CD4-positive, CD25-positive, alpha-beta regulatory T cell (primary cell): ENCODE data around the gene HOXA10. TPM values are rescaled to one million over a fixed set of nuclear protein-coding genes. Genes with fewer than 3 reads are reported as not detected.

Experiments used
- ATAC-seq, 2 donors: fragments of 150-1000 bp; cut with Tn5 transposase; one replicate each; pipeline ENCODE4 v1.10.0; 2021; ENCODE audit warnings: low read depth in 2 of 2, moderate number of reproducible peaks in 2 of 2, moderate library complexity in 1 of 2
- DNase-seq, 3 donors: peaks; one replicate each; pipeline versions ENCODE4 v3.0.0 to v3.0.0-alpha.2; 2012 to 2022; ENCODE audit warnings: mixed read lengths in 1 of 3
- H3K27ac ChIP-seq: one replicate; pipeline ENCODE4 v1.7.0; 2013; ENCODE audit warnings: mild to moderate bottlenecking, low read length; ENCODE audit not compliant: insufficient read depth, poor library complexity, severe bottlenecking
- H3K27me3 ChIP-seq: one replicate; pipeline ENCODE4 v1.7.0; 2013; ENCODE audit warnings: low read length; ENCODE audit not compliant: control insufficient read depth, insufficient read depth
- H3K36me3 ChIP-seq: one replicate; pipeline ENCODE4 v1.7.0; 2013; ENCODE audit warnings: mild to moderate bottlenecking, low read length, moderate library complexity; ENCODE audit not compliant: control insufficient read depth, insufficient read depth
- H3K4me1 ChIP-seq: 2 replicates; pipeline ENCODE4 v1.7.0; 2013; ENCODE audit warnings: mild to moderate bottlenecking, low read length; ENCODE audit not compliant: insufficient read depth, control insufficient read depth, poor library complexity, severe bottlenecking
- H3K4me3 ChIP-seq: one replicate; pipeline ENCODE4 v1.7.0; 2013; ENCODE audit warnings: low read depth, mild to moderate bottlenecking, low read length, moderate library complexity
- H3K9me3 ChIP-seq, 2 experiments: 1 replicate in 1 of 2; 2 replicates in 1 of 2; pipeline ENCODE4 v1.7.0; 2013; ENCODE audit warnings: low read length in 2 of 2, mild to moderate bottlenecking in 1 of 2, moderate library complexity in 1 of 2; ENCODE audit not compliant: control insufficient read depth in 2 of 2
- H3K27ac Mint-ChIP-seq, 3 donors: one replicate each; pipeline ENCODE4 v1.8.0; 2020 to 2022; ENCODE audit warnings: mild to moderate bottlenecking in 3 of 3, mixed read lengths in 3 of 3, moderate library complexity in 2 of 3
- H3K27me3 Mint-ChIP-seq: one replicate; pipeline ENCODE4 v1.8.0; 2022; ENCODE audit warnings: mild to moderate bottlenecking, mixed read lengths
- H3K36me3 Mint-ChIP-seq: one replicate; pipeline ENCODE4 v1.8.0; 2020; ENCODE audit warnings: mixed read lengths
- H3K4me1 Mint-ChIP-seq, 4 donors: one replicate each; pipeline ENCODE4 v1.8.0; 2020 to 2022; ENCODE audit warnings: mixed read lengths in 4 of 4, mild to moderate bottlenecking in 1 of 4
- H3K4me3 Mint-ChIP-seq, 4 donors: one replicate each; pipeline ENCODE4 v1.8.0; 2020 to 2022; ENCODE audit warnings: mild to moderate bottlenecking in 4 of 4, mixed read lengths in 4 of 4, moderate library complexity in 3 of 4
- H3K9me3 Mint-ChIP-seq, 7 donors: one replicate each; pipeline ENCODE4 v1.8.0; 2020 to 2022; ENCODE audit warnings: mixed read lengths in 7 of 7, mild to moderate bottlenecking in 3 of 7, moderate library complexity in 2 of 7
- polyA plus RNA-seq, 4 donors: library from polyadenylated mRNA; unstranded; fragments of 300-500 nt; fragmentation: Illumina TruSeq; gene quantifications; one replicate each; pipeline ENCODE4 v1.2.3, GENCODE V29; 2021
- total RNA-seq: library from RNA; stranded (reverse); gene quantifications from one replicate; pipeline ENCODE4 v1.2.3, GENCODE V29; 2022

Gene HOXA10
- total and polyA plus RNA-seq, 5 donors from 2014 or later: 0.35 TPM; not detected in 4

GRCh38 chr7:27191833-27192545, 17.9 kb upstream of the HOXA10 start:
- Mint-ChIP-seq H3K27ac (no peak overlapping the region), H3K4me1 (peaks cover 9 to 56% (median 21%) of the 10 kb centered on the region in 4 donors), H3K9me3 (peaks cover 0 to 6% (median 0%) of the 10 kb centered on the region in 7 donors), H3K27me3 (peaks cover 95% of the 10 kb centered on the region), H3K36me3 (no peaks in the 10 kb centered on the region), H3K4me3 (peak overlapping the region; percentile 70 to 80 (median 75))
- no peak for DNase-seq
- Histone ChIP-seq H3K4me3 (no peak overlapping the region), H3K9me3 (peaks cover 0 to 3% of the 10 kb centered on the region in 2 experiments), H3K27me3 (peaks cover 73% of the 10 kb centered on the region), H3K27ac (no peak overlapping the region), H3K36me3 (no peaks in the 10 kb centered on the region), H3K4me1 (peaks cover 40% of the 10 kb centered on the region)
- ATAC-seq: no peak

GRCh38 chr7:27191161-27191731, 17.1 kb upstream of the HOXA10 start:
- Histone ChIP-seq H3K36me3 (no peaks in the 10 kb centered on the region), H3K4me1 (peaks cover 41% of the 10 kb centered on the region), H3K4me3 (no peak overlapping the region), H3K9me3 (peaks cover 0 to 3% of the 10 kb centered on the region in 2 experiments), H3K27me3 (peaks cover 73% of the 10 kb centered on the region), H3K27ac (no peak overlapping the region)
- Mint-ChIP-seq H3K4me1 (peaks cover 12 to 62% (median 25%) of the 10 kb centered on the region in 4 donors), H3K27ac (no peak overlapping the region), H3K4me3 (peak overlapping the region in 3 of 4 donors; percentile 6 to 80 (median 68)), H3K36me3 (no peaks in the 10 kb centered on the region), H3K27me3 (peaks cover 95% of the 10 kb centered on the region), H3K9me3 (peaks cover 0 to 9% (median 0%) of the 10 kb centered on the region in 7 donors)
- ATAC-seq: no peak
- no peak for DNase-seq

GRCh38 chr7:27189997-27190748, 16.1 kb upstream of the HOXA10 start:
- no peak overlapping the region for H3K27ac ChIP-seq
- peaks cover 95% of the 10 kb centered on the region for H3K27me3 Mint-ChIP-seq
- H3K9me3 Mint-ChIP-seq: peaks cover 0 to 13% (median 0%) of the 10 kb centered on the region in 7 donors
- no peaks in the 10 kb centered on the region for H3K36me3 Mint-ChIP-seq
- no peak overlapping the region for H3K4me3 ChIP-seq
- H3K27ac Mint-ChIP-seq: peak overlapping the region; percentile 48 to 88 (median 78)
- peaks cover 70% of the 10 kb centered on the region for H3K27me3 ChIP-seq
- H3K4me3 Mint-ChIP-seq: peak overlapping the region in 3 of 4 donors; percentile 11 to 69 (median 38)
- peaks cover 52% of the 10 kb centered on the region for H3K4me1 ChIP-seq
- H3K9me3 ChIP-seq: peaks cover 3 to 7% of the 10 kb centered on the region in 2 experiments
- peaks cover 15 to 73% (median 34%) of the 10 kb centered on the region in 4 donors for H3K4me1 Mint-ChIP-seq
- no peaks in the 10 kb centered on the region for H3K36me3 ChIP-seq
- DNase-seq (no peak), ATAC-seq (no peak)

- Histone ChIP-seq H3K4me3 (no peak overlapping the region), H3K9me3 (peaks cover 3 to 7% of the 10 kb centered on the region in 2 experiments), H3K27me3 (peaks cover 68% of the 10 kb centered on the region), H3K36me3 (no peaks in the 10 kb centered on the region), H3K27ac (no peak overlapping the region), H3K4me1 (peaks cover 59% of the 10 kb centered on the region)
- H3K36me3 Mint-ChIP-seq: no peaks in the 10 kb centered on the region
- ATAC-seq: no peak
- DNase-seq: no peak
- peak overlapping the region in 1 of 4 donors; percentile 69 for H3K4me3 Mint-ChIP-seq
- H3K27me3 Mint-ChIP-seq: peaks cover 95% of the 10 kb centered on the region
- peaks cover 0 to 17% (median 0%) of the 10 kb centered on the region in 7 donors for H3K9me3 Mint-ChIP-seq
- H3K27ac Mint-ChIP-seq: peak overlapping the region in 2 of 3 donors; percentile 48 to 78
- peaks cover 19 to 79% (median 41%) of the 10 kb centered on the region in 4 donors for H3K4me1 Mint-ChIP-seq
These were observed 15.3 kb upstream of the HOXA10 start for GRCh38 chr7:27189295-27189996.

GRCh38 chr7:27188386-27189294, 14.5 kb upstream of the HOXA10 start:
- H3K27ac Mint-ChIP-seq: peak overlapping the region in 2 of 3 donors; percentile 38 to 75
- DNase-seq (peak in 1 of 3 donors; percentile 69), ATAC-seq (peak; percentile 32 to 53)
- H3K27me3 Mint-ChIP-seq: peaks cover 95% of the 10 kb centered on the region
- Histone ChIP-seq H3K9me3 (peaks cover 3 to 7% of the 10 kb centered on the region in 2 experiments), H3K27me3 (peaks cover 63% of the 10 kb centered on the region), H3K36me3 (no peaks in the 10 kb centered on the region), H3K4me3 (no peak overlapping the region), H3K27ac (no peak overlapping the region), H3K4me1 (peaks cover 67% of the 10 kb centered on the region)
- H3K9me3 Mint-ChIP-seq: peaks cover 0 to 15% (median 0%) of the 10 kb centered on the region in 7 donors
- H3K4me1 Mint-ChIP-seq: peaks cover 18 to 83% (median 44%) of the 10 kb centered on the region in 4 donors
- H3K4me3 Mint-ChIP-seq: peak overlapping the region; percentile 76 to 93 (median 82)
- no peaks in the 10 kb centered on the region for H3K36me3 Mint-ChIP-seq

- Histone ChIP-seq H3K4me1 (peaks cover 63% of the 10 kb centered on the region), H3K27me3 (peaks cover 60% of the 10 kb centered on the region), H3K4me3 (no peak overlapping the region), H3K36me3 (no peaks in the 10 kb centered on the region), H3K9me3 (peaks cover 3 to 7% of the 10 kb centered on the region in 2 experiments), H3K27ac (no peak overlapping the region)
- ATAC-seq (no peak), DNase-seq (no peak)
- no peaks in the 10 kb centered on the region for H3K36me3 Mint-ChIP-seq
- H3K4me3 Mint-ChIP-seq: peak overlapping the region; percentile 76 to 93 (median 88)
- peaks cover 0 to 15% (median 0%) of the 10 kb centered on the region in 7 donors for H3K9me3 Mint-ChIP-seq
- peaks cover 95% of the 10 kb centered on the region for H3K27me3 Mint-ChIP-seq
- peaks cover 15 to 81% (median 44%) of the 10 kb centered on the region in 4 donors for H3K4me1 Mint-ChIP-seq
- H3K27ac Mint-ChIP-seq: peak overlapping the region; percentile 38 to 75 (median 66)
These were observed 13.6 kb upstream of the HOXA10 start for GRCh38 chr7:27187475-27188385.
